Endothelial cell (in vitro differentiated cells): ENCODE results near the gene BORA. TPM values are rescaled to one million over a fixed set of nuclear protein-coding genes. Genes with fewer than 3 reads are reported as not detected.

Experiments
- DNase-seq: peaks from one replicate; pipeline ENCODE4 v3.0.0; 2021; ENCODE audit warnings: low spot score
- H3K27ac Mint-ChIP-seq: one replicate; pipeline ENCODE4 v1.8.0; 2021; ENCODE audit warnings: mixed read lengths, inconsistent platforms; ENCODE audit not compliant: unreplicated experiment
- H3K27me3 Mint-ChIP-seq: one replicate; pipeline ENCODE4 v1.8.0; 2021; ENCODE audit warnings: mild to moderate bottlenecking, moderate library complexity, mixed read lengths, inconsistent platforms; ENCODE audit not compliant: unreplicated experiment
- H3K36me3 Mint-ChIP-seq: one replicate; pipeline ENCODE4 v1.8.0; 2021; ENCODE audit warnings: mild to moderate bottlenecking, low read depth, mixed read lengths, inconsistent platforms; ENCODE audit not compliant: unreplicated experiment
- H3K4me1 Mint-ChIP-seq: one replicate; pipeline ENCODE4 v1.8.0; 2021; ENCODE audit warnings: mild to moderate bottlenecking, mixed read lengths, inconsistent platforms; ENCODE audit not compliant: unreplicated experiment
- H3K4me3 Mint-ChIP-seq: one replicate; pipeline ENCODE4 v1.8.0; 2021; ENCODE audit warnings: mild to moderate bottlenecking, mixed read lengths, inconsistent platforms; ENCODE audit not compliant: unreplicated experiment
- H3K9me3 Mint-ChIP-seq: one replicate; pipeline ENCODE4 v1.8.0; 2021; ENCODE audit warnings: mixed read lengths, inconsistent platforms; ENCODE audit not compliant: unreplicated experiment
- long read RNA-seq: library from polyadenylated mRNA; unstranded; transcript quantifications from one replicate; pipeline ENCODE4 v2.0.0, GENCODE V29; 2020; ENCODE audit not compliant: unreplicated experiment
- total RNA-seq: library from RNA; stranded (reverse); fragmentation: NEBNext Ultra II Directional; extraction: Animal tissue kit (Norgen Biotek cat#: 25700); gene quantifications from one replicate; pipeline ENCODE4 v1.2.1, GENCODE V29; 2021; ENCODE audit not compliant: unreplicated experiment
- TF ChIP-seq, protein P1 (sequence below): fragments of 200-600 bp; sonication (generic); IDR thresholded peaks from one replicate; pipeline ENCODE4 v1.5.0; 2021; ENCODE audit warnings: antibody characterized with exemption; ENCODE audit not compliant: unreplicated experiment

BORA gene
- total RNA-seq: 6.3 TPM
- long read RNA-seq, partial matches to known transcripts: 0 of 2 reads
- long read RNA-seq, other reads (novel, unspliced or antisense): 0 of 2 reads

DNA sequence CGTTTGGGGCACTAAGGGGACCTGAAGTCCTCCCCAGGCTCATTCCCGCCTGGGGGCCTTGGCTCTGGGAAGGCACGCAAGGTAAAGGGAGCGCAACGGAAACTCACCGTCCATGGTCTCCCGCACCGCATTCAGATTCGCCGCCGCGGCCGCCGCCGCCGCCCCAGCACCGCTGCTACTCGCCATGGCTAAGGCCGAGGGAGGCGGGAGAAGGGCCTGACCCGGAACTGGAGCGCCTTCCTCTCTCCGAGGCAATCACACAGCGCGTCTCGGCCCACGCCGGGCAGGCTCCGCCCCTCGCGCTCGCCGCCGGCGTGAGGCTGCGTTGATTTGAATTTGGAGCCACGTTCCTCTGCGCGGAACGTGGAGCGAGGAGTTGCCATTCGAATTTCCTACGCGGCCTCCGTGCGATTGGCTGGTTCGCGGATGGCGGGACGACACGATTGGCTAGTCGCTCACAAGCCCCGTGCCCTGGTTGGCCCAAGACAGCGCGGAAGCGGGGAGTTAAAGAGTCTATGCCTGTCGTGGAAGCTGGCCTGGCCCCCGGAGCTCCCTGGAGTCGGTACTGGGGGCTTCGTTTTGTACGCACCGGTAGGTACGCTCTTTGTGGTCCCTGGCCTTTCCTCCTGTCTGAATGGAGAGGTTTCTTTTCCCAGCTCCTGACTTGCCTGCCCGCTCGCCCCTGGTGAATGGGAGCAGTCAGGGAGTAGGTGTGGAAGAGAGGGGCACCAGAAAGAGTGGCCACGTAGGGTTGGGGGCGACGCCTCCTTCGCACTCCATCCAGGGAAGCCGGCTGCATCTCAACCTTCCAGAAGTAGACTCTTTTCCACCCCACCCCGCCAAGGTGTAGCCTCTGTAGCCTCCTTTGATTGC, at the start of gene BORA, which contains the start of gene MZT1:
TSS of gene BORA (plus strand) at position 507 of the 873 bp plus-strand sequence. CDS start 1,018 bp downstream, outside the sequence.
TSS of gene MZT1 (minus strand) at position 213 of the 873 bp plus-strand sequence. CDS start at position 186, 27 bp downstream.
- Mint-ChIP-seq H3K27ac (peak within 1 kb of the TSS; percentile 67), H3K9me3 (no peaks in the 10 kb centered on the region), H3K27me3 (peaks cover 9% of the 10 kb centered on the region), H3K36me3 (peaks cover 7% of the 10 kb centered on the region), H3K4me3 (peak within 1 kb of the TSS; percentile 97), H3K4me1 (peaks cover 18% of the 10 kb centered on the region)
- TF ChIP-seq, protein P1, sequence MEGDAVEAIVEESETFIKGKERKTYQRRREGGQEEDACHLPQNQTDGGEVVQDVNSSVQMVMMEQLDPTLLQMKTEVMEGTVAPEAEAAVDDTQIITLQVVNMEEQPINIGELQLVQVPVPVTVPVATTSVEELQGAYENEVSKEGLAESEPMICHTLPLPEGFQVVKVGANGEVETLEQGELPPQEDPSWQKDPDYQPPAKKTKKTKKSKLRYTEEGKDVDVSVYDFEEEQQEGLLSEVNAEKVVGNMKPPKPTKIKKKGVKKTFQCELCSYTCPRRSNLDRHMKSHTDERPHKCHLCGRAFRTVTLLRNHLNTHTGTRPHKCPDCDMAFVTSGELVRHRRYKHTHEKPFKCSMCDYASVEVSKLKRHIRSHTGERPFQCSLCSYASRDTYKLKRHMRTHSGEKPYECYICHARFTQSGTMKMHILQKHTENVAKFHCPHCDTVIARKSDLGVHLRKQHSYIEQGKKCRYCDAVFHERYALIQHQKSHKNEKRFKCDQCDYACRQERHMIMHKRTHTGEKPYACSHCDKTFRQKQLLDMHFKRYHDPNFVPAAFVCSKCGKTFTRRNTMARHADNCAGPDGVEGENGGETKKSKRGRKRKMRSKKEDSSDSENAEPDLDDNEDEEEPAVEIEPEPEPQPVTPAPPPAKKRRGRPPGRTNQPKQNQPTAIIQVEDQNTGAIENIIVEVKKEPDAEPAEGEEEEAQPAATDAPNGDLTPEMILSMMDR: no peak
- peak; percentile 92 for DNase-seq

GRCh38 chr13:72678312-72678711, 49.4 kb upstream of the BORA start:
- no peaks in the 10 kb centered on the region for H3K4me1 Mint-ChIP-seq
- TF ChIP-seq, protein P1: no peak
- H3K36me3 Mint-ChIP-seq: no peaks in the 10 kb centered on the region
- no peaks in the 10 kb centered on the region for H3K9me3 Mint-ChIP-seq
- no peak overlapping the region for H3K4me3 Mint-ChIP-seq
- DNase-seq: no peak
- H3K27me3 Mint-ChIP-seq: no peaks in the 10 kb centered on the region
- no peak overlapping the region for H3K27ac Mint-ChIP-seq

DNA sequence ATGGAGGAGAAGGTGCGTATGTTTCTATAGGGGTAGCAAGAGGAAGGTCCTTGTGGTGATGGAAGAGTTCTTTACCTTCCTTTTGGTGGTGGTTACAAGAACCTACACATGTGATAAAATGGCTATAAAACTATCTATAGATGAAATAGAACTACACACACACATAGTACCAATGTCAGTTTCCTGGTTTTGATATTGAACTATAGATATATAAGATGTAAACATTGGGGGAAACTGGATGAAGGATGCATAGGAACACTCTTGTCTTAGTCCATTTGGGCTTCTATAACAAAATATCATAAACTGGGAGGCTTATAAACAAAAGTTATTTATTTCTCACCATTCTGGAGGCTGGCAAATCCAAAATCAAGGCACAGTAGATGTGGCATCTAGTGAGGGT, 47.4 kb upstream of the BORA start:
- no peak overlapping the region for H3K4me3 Mint-ChIP-seq
- H3K27me3 Mint-ChIP-seq: no peaks in the 10 kb centered on the region
- H3K9me3 Mint-ChIP-seq: no peaks in the 10 kb centered on the region
- H3K4me1 Mint-ChIP-seq: no peaks in the 10 kb centered on the region
- DNase-seq: no peak
- no peak overlapping the region for H3K27ac Mint-ChIP-seq
- TF ChIP-seq, protein P1: no peak
- no peaks in the 10 kb centered on the region for H3K36me3 Mint-ChIP-seq

DNA sequence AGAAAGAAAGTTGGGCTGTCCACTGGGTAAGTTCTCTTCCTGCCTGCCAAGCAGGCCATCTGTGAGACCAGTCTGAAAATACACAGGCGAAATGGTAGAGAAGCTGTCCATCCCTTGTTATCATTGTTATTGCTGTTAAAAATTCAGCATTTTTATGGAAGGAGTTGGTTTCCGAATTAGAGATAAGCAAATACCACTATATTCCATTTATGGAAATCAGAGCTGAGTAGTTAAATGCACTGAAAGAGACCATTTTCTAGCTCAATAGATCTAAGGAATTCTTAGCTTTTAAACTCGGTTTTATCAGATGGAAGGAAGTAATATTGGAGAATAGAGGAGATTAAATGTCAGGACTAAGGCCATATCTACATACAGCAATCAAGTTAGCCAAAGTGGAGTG, 41.0 kb upstream of the BORA start:
- Mint-ChIP-seq H3K27me3 (peaks cover 8% of the 10 kb centered on the region), H3K4me1 (no peaks in the 10 kb centered on the region), H3K4me3 (no peak overlapping the region), H3K9me3 (no peaks in the 10 kb centered on the region), H3K27ac (no peak overlapping the region), H3K36me3 (no peaks in the 10 kb centered on the region)
- no peak for DNase-seq
- TF ChIP-seq, protein P1: no peak

DNA sequence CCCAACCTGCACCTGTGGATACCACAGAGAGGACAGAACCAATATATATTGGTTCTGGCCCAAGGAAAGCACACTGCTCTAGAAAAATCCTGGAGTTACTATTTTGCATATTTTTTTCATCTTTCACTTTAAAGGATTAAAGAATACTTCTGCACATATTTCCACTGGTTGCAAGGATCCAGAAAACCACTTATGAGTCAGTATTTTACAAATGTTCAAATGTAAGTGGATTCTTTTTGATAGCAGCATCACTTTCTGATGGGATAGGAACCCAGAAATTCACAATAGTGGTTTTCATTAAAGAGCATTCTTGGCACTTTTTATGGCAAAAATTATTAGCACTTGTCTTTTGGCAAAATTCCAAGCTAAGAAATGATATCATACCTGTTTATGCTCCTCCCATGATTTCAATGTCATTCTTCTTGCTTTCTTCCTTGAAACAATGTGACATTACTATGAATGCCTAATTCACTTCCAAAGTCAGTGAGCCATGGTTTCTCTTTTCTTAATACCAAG, 38.5 kb upstream of the BORA start:
- H3K36me3 Mint-ChIP-seq: no peaks in the 10 kb centered on the region
- no peak overlapping the region for H3K4me3 Mint-ChIP-seq
- H3K27ac Mint-ChIP-seq: no peak overlapping the region
- no peaks in the 10 kb centered on the region for H3K9me3 Mint-ChIP-seq
- peaks cover 8% of the 10 kb centered on the region for H3K27me3 Mint-ChIP-seq
- H3K4me1 Mint-ChIP-seq: no peaks in the 10 kb centered on the region
- no peak for DNase-seq
- TF ChIP-seq, protein P1: no peak
